ENCODE data around the gene UBQLN3.

The UBQLN3 gene

DNA sequence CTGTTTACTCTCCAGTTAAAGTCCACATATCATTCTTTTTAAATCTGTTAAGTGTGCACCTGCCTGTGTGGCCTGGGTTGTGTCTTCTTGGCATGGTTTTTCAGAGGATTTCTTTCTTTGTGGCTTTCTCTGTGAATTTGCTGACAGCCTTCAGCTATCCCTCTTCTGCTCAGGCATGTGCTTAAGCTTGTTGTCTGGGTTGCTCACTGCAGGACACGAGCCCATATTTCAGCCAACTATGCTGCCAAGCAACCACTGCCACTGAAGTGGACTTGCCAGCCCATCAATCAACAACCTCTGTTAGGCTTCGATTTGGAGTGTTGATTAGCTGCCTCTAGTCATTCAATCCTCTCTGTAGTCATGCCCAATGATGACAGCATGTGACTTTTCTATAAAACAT is 42.2 kb downstream of the UBQLN3 start:
- H3K36me3 ChIP-seq (ENCODE audit: control insufficient read depth in 2 of 2, insufficient read depth in 1 of 2, low read length in 2 of 2), result no peaks in the 10 kb centered on the region
- POLR2A ChIA-PET, result no interaction called here
- TF ChIP-seq, protein P1, sequence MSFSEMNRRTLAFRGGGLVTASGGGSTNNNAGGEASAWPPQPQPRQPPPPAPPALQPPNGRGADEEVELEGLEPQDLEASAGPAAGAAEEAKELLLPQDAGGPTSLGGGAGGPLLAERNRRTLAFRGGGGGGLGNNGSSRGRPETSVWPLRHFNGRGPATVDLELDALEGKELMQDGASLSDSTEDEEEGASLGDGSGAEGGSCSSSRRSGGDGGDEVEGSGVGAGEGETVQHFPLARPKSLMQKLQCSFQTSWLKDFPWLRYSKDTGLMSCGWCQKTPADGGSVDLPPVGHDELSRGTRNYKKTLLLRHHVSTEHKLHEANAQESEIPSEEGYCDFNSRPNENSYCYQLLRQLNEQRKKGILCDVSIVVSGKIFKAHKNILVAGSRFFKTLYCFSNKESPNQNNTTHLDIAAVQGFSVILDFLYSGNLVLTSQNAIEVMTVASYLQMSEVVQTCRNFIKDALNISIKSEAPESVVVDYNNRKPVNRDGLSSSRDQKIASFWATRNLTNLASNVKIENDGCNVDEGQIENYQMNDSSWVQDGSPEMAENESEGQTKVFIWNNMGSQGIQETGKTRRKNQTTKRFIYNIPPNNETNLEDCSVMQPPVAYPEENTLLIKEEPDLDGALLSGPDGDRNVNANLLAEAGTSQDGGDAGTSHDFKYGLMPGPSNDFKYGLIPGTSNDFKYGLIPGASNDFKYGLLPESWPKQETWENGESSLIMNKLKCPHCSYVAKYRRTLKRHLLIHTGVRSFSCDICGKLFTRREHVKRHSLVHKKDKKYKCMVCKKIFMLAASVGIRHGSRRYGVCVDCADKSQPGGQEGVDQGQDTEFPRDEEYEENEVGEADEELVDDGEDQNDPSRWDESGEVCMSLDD (tag by site-specific recombination; IDR thresholded peaks at IDR 0.05), result no peak
- TF ChIP-seq ZNF423 (tag by site-specific recombination; IDR thresholded peaks at IDR 0.05) (no peak), BCL11A (tag by site-specific recombination; IDR thresholded peaks at IDR 0.05; ENCODE audit: low read depth) (no peak), ZNF626 (tag by site-specific recombination; IDR thresholded peaks at IDR 0.05) (no peak), KLF10 (tag by site-specific recombination; IDR thresholded peaks at IDR 0.05) (no peak), MEIS1 (CRISPR knock-in tag; IDR thresholded peaks at IDR 0.05; ENCODE audit: borderline replicate concordance) (no peak), ZNF426 (tag by site-specific recombination; IDR thresholded peaks at IDR 0.05) (no peak), ZNF266 (tag by site-specific recombination; IDR thresholded peaks at IDR 0.05; ENCODE audit: low read depth) (no peak), ZNF830 (tag by site-specific recombination; IDR thresholded peaks at IDR 0.05; ENCODE audit: low read depth) (no peak), RBAK (tag by site-specific recombination; IDR thresholded peaks at IDR 0.05) (no peak)
- TF ChIP-seq, protein P2, sequence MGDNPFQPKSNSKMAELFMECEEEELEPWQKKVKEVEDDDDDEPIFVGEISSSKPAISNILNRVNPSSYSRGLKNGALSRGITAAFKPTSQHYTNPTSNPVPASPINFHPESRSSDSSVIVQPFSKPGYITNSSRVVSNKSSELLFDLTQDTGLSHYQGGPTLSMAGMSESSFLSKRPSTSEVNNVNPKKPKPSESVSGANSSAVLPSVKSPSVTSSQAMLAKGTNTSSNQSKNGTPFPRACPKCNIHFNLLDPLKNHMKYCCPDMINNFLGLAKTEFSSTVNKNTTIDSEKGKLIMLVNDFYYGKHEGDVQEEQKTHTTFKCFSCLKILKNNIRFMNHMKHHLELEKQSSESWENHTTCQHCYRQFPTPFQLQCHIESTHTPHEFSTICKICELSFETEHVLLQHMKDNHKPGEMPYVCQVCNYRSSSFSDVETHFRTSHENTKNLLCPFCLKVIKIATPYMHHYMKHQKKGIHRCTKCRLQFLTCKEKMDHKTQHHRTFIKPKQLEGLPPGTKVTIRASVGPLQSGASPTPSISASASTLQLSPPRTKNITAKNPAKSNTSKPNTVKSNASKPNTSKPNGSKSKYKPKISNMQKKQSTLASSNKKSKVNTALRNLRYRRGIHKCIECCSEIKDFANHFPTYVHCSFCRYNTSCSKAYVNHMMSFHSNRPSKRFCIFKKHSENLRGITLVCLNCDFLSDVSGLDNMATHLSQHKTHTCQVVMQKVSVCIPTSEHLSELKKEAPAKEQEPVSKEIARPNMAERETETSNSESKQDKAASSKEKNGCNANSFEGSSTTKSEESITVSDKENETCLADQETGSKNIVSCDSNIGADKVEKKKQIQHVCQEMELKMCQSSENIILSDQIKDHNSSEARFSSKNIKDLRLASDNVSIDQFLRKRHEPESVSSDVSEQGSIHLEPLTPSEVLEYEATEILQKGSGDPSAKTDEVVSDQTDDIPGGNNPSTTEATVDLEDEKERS (tag by site-specific recombination; IDR thresholded peaks at IDR 0.05), result no peak
- TF ChIP-seq, protein P3, sequence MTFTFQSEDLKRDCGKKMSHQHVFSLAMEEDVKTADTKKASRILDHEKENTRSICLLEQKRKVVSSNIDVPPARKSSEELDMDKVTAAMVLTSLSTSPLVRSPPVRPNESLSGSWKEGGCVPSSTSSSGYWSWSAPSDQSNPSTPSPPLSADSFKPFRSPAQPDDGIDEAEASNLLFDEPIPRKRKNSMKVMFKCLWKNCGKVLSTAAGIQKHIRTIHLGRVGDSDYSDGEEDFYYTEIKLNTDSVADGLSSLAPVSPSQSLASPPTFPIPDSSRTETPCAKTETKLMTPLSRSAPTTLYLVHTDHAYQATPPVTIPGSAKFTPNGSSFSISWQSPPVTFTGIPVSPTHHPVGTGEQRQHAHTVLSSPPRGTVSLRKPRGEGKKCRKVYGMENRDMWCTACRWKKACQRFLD (tag by site-specific recombination; IDR thresholded peaks at IDR 0.05), result no peak
- TF ChIP-seq, protein P4, sequence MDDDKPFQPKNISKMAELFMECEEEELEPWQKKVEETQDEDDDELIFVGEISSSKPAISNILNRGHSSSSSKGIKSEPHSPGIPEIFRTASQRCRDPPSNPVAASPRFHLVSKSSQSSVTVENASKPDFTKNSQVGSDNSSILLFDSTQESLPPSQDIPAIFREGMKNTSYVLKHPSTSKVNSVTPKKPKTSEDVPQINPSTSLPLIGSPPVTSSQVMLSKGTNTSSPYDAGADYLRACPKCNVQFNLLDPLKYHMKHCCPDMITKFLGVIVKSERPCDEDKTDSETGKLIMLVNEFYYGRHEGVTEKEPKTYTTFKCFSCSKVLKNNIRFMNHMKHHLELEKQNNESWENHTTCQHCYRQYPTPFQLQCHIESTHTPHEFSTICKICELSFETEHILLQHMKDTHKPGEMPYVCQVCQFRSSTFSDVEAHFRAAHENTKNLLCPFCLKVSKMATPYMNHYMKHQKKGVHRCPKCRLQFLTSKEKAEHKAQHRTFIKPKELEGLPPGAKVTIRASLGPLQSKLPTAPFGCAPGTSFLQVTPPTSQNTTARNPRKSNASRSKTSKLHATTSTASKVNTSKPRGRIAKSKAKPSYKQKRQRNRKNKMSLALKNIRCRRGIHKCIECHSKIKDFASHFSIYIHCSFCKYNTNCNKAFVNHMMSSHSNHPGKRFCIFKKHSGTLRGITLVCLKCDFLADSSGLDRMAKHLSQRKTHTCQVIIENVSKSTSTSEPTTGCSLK (tag by site-specific recombination; IDR thresholded peaks at IDR 0.05), result no peak
- TF ChIP-seq, protein P5, sequence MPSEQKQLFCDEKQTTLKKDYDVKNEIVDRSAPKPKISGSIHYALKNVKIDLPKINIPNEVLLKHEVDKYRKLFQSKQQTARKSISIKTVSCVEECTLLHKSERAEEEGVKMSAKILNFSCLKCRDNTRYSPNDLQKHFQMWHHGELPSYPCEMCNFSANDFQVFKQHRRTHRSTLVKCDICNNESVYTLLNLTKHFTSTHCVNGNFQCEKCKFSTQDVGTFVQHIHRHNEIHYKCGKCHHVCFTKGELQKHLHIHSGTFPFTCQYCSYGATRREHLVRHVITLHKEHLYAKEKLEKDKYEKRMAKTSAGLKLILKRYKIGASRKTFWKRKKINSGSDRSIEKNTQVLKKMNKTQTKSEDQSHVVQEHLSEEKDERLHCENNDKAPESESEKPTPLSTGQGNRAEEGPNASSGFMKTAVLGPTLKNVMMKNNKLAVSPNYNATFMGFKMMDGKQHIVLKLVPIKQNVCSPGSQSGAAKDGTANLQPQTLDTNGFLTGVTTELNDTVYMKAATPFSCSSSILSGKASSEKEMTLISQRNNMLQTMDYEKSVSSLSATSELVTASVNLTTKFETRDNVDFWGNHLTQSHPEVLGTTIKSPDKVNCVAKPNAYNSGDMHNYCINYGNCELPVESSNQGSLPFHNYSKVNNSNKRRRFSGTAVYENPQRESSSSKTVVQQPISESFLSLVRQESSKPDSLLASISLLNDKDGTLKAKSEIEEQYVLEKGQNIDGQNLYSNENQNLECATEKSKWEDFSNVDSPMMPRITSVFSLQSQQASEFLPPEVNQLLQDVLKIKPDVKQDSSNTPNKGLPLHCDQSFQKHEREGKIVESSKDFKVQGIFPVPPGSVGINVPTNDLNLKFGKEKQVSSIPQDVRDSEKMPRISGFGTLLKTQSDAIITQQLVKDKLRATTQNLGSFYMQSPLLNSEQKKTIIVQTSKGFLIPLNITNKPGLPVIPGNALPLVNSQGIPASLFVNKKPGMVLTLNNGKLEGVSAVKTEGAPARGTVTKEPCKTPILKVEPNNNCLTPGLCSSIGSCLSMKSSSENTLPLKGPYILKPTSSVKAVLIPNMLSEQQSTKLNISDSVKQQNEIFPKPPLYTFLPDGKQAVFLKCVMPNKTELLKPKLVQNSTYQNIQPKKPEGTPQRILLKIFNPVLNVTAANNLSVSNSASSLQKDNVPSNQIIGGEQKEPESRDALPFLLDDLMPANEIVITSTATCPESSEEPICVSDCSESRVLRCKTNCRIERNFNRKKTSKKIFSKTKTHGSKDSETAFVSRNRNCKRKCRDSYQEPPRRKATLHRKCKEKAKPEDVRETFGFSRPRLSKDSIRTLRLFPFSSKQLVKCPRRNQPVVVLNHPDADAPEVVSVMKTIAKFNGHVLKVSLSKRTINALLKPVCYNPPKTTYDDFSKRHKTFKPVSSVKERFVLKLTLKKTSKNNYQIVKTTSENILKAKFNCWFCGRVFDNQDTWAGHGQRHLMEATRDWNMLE (tag by site-specific recombination; conservative IDR thresholded peaks at IDR 0.05; ENCODE audit: low read depth), result no peak

More for the DNA sequence above, 42.2 kb downstream of the UBQLN3 start:
- Histone ChIP-seq H3K4me3 (ENCODE audit: low read depth, low read length) (no peak overlapping the region), H3K9me3 (ENCODE audit: control insufficient read depth, insufficient read depth, low read depth, low read length) (no peaks in the 10 kb centered on the region), H3K4me1 (ENCODE audit: control insufficient read depth, insufficient read depth, low read length) (no peaks in the 10 kb centered on the region), H3K27ac (ENCODE audit: extremely low read depth, low read depth, low read length) (no peak overlapping the region)
- CTCF ChIA-PET, result interaction anchor here (0.7 to 1.4 kb wide), 2 partner anchors 9 to 282 kb away, joined by 3 to 5 read pairs; no protein-coding TSS in a partner anchor

All from HEK293 (cell line).